Measurements from ENCODE around the gene ARMC6.

ARMC6 gene

DNA sequence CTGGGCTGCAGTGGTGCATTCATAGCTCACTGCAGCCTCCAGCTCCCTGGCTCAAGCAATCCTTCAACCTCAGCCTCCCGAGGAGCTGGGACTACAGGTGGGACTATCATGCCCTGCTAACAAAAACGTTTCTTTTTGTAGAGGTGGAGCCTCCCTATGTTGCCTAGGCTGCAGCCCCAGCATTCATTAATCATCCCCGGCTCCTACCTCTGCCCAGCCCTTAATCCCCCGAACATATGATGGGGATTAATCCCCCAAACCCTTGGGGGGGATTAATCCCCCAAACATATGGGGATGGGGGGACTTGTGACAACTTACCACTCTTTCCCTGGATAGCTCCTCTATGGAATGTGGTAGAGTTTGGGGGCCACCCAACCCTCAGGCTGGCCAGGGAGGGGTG, 45.9 kb upstream of the ARMC6 start:
- H4K20me1 ChIP-seq (ENCODE audit: control insufficient read depth, insufficient read depth, low read depth, low read length) = no peaks in the 10 kb centered on the region
- TF ChIP-seq EZH2phosphoT487 (IDR thresholded peaks at IDR 0.05; ENCODE audit: borderline replicate concordance, low read length) = no peak
- TF ChIP-seq, protein P1, sequence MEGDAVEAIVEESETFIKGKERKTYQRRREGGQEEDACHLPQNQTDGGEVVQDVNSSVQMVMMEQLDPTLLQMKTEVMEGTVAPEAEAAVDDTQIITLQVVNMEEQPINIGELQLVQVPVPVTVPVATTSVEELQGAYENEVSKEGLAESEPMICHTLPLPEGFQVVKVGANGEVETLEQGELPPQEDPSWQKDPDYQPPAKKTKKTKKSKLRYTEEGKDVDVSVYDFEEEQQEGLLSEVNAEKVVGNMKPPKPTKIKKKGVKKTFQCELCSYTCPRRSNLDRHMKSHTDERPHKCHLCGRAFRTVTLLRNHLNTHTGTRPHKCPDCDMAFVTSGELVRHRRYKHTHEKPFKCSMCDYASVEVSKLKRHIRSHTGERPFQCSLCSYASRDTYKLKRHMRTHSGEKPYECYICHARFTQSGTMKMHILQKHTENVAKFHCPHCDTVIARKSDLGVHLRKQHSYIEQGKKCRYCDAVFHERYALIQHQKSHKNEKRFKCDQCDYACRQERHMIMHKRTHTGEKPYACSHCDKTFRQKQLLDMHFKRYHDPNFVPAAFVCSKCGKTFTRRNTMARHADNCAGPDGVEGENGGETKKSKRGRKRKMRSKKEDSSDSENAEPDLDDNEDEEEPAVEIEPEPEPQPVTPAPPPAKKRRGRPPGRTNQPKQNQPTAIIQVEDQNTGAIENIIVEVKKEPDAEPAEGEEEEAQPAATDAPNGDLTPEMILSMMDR (IDR thresholded peaks at IDR 0.05; ENCODE audit: low read depth, low read length, poor library complexity, severe bottlenecking) = no peak
- H3K4me3 ChIP-seq (ENCODE audit: low read length) = no peak overlapping the region
- H3K36me3 ChIP-seq (ENCODE audit: control insufficient read depth, low read length) = peaks cover 11% of the 10 kb centered on the region
- H3K4me1 ChIP-seq (ENCODE audit: control insufficient read depth, low read length) = peaks cover 7% of the 10 kb centered on the region; the same call in 1 of the 2 replicates
- no peaks in the 10 kb centered on the region for H3K9me2 ChIP-seq (replicated peaks; ENCODE audit: control insufficient read depth, low read length)
- H3K4me2 ChIP-seq (ENCODE audit: low read length) = no peak overlapping the region
- H3K27me3 ChIP-seq (ENCODE audit: control insufficient read depth, low read length) = peaks cover 2% of the 10 kb centered on the region; the same call in 1 of the 2 replicates
- H3K9me3 ChIP-seq (ENCODE audit: control insufficient read depth, insufficient read depth, low read length) = no peaks in the 10 kb centered on the region
- H3K79me2 ChIP-seq (ENCODE audit: control insufficient read depth, low read length) = no peaks in the 10 kb centered on the region
- peaks cover 3% of the 10 kb centered on the region; the same call in 1 of the 2 replicates for H3F3A ChIP-seq (ENCODE audit: control insufficient read depth, insufficient read depth)
- H3K27ac ChIP-seq (ENCODE audit: low read depth, low read length) = no peak overlapping the region

DNA sequence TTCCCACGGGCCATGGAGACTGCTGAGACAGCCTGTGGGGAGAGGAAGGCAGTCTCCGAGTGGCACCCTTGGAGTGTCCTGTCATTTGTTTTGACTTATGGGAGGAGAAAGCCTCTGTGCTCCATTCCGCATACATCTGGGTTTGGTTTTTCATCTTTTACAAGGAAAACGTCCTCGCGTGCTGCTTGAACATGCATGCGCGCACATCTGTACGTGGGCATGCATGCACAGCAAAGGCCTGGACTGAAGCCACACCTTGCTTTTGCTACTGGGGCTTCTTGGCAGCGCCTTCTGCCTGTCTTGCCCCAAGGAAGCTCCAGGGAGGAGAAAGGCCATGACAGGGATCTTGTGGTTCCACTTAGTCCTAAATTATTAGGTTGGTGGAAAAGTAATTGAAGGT, 44.1 kb upstream of the ARMC6 start:
- H3K36me3 ChIP-seq (ENCODE audit: control insufficient read depth, low read length) = peaks cover 30% of the 10 kb centered on the region
- no peaks in the 10 kb centered on the region for H3K9me3 ChIP-seq (ENCODE audit: control insufficient read depth, insufficient read depth, low read length)
- no peaks in the 10 kb centered on the region for H3K27me3 ChIP-seq (ENCODE audit: control insufficient read depth, low read length)
- no peak for TF ChIP-seq EZH2phosphoT487 (IDR thresholded peaks at IDR 0.05; ENCODE audit: borderline replicate concordance, low read length)
- TF ChIP-seq, protein P1 (IDR thresholded peaks at IDR 0.05; ENCODE audit: low read depth, low read length, poor library complexity, severe bottlenecking) = no peak
- H3K27ac ChIP-seq (ENCODE audit: low read depth, low read length) = no peak overlapping the region
- no peaks in the 10 kb centered on the region for H4K20me1 ChIP-seq (ENCODE audit: control insufficient read depth, insufficient read depth, low read depth, low read length)
- H3F3A ChIP-seq (ENCODE audit: control insufficient read depth, insufficient read depth) = peaks cover 3% of the 10 kb centered on the region; the same call in 1 of the 2 replicates
- peaks cover 7% of the 10 kb centered on the region; the same call in 1 of the 2 replicates for H3K4me1 ChIP-seq (ENCODE audit: control insufficient read depth, low read length)
- no peaks in the 10 kb centered on the region for H3K9me2 ChIP-seq (replicated peaks; ENCODE audit: control insufficient read depth, low read length)
- H3K79me2 ChIP-seq (ENCODE audit: control insufficient read depth, low read length) = no peaks in the 10 kb centered on the region
- no peak overlapping the region for H3K4me3 ChIP-seq (ENCODE audit: low read length)
- H3K4me2 ChIP-seq (ENCODE audit: low read length) = no peak overlapping the region

DNA sequence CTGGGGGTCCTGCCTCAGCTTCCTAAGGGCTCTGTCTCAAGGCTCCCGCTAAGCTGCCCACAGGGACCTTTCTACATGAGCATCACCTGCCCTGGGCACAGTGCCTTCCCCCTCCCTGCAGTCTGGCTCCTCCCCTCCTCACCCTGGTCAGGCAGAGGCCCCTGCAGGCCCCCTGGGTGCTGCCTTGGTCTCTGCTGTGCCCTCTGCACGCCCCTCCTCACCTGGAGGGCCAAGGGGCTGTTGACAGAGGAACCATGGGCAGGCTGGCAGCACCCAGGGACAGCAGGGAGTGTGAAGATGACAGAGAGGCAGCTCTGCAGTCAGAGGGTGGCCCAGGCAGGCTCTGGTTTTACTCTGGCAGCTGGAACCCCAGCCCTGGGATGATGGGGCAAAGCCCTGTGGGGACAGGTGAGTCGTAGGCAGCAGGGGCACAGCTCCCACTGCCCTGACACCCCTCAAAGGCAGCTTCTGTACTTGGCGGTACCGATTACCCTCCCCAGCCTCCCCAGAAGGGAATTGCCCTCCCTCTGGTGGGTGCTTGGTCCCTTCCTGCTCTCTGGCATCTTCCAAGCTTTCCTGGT, 43.2 kb upstream of the ARMC6 start:
- H3K27me3 ChIP-seq (ENCODE audit: control insufficient read depth, low read length) = no peaks in the 10 kb centered on the region
- no peaks in the 10 kb centered on the region for H4K20me1 ChIP-seq (ENCODE audit: control insufficient read depth, insufficient read depth, low read depth, low read length)
- H3K27ac ChIP-seq (ENCODE audit: low read depth, low read length) = no peak overlapping the region
- H3K9me3 ChIP-seq (ENCODE audit: control insufficient read depth, insufficient read depth, low read length) = no peaks in the 10 kb centered on the region
- no peaks in the 10 kb centered on the region for H3K9me2 ChIP-seq (replicated peaks; ENCODE audit: control insufficient read depth, low read length)
- no peaks in the 10 kb centered on the region for H3K79me2 ChIP-seq (ENCODE audit: control insufficient read depth, low read length)
- peaks cover 3% of the 10 kb centered on the region; the same call in 1 of the 2 replicates for H3F3A ChIP-seq (ENCODE audit: control insufficient read depth, insufficient read depth)
- H3K4me2 ChIP-seq (ENCODE audit: low read length) = no peak overlapping the region
- H3K4me1 ChIP-seq (ENCODE audit: control insufficient read depth, low read length) = peaks cover 7% of the 10 kb centered on the region; the same call in 1 of the 2 replicates
- peaks cover 39% of the 10 kb centered on the region for H3K36me3 ChIP-seq (ENCODE audit: control insufficient read depth, low read length)
- no peak for TF ChIP-seq EZH2phosphoT487 (IDR thresholded peaks at IDR 0.05; ENCODE audit: borderline replicate concordance, low read length)
- TF ChIP-seq, protein P1 (IDR thresholded peaks at IDR 0.05; ENCODE audit: low read depth, low read length, poor library complexity, severe bottlenecking) = no peak
- no peak overlapping the region for H3K4me3 ChIP-seq (ENCODE audit: low read length)

Measured in DOHH2 (cell line).